Left lung (tissue), 10 donors: ENCODE measurements around the gene FAM20C. TPM values are rescaled to one million over a fixed set of nuclear protein-coding genes. Genes with fewer than 3 reads are reported as not detected.

Source experiments
- ATAC-seq: fragments of 200-7000 bp; cut with Tn5 transposase; one replicate; pipeline ENCODE4 v1.9.1; 2020; ENCODE audit warnings: moderate library complexity
- DNase-seq, 4 donors: peaks; one replicate each; pipeline ENCODE4 v3.0.0-alpha.2; 2013 to 2020
- H3K27ac ChIP-seq, 2 donors: fragments of 200-600 bp; sonication (generic) in 1 of 2; one replicate each; pipeline versions ENCODE4 v1.5.0 to v1.8.0; 2020 to 2021
- H3K27me3 ChIP-seq, 2 donors: fragments of 200-600 bp; sonication (generic) in 1 of 2; one replicate each; pipeline versions ENCODE4 v1.5.0 to v1.8.0; 2020 to 2021
- H3K36me3 ChIP-seq, 2 donors: fragments of 200-600 bp; sonication (generic) in 1 of 2; one replicate each; pipeline versions ENCODE4 v1.5.0 to v1.8.0; 2020 to 2021
- H3K4me1 ChIP-seq, 2 donors: fragments of 200-600 bp; one replicate each; pipeline ENCODE4 v1.8.0; 2021
- H3K4me3 ChIP-seq, 2 donors: fragments of 200-600 bp; sonication (generic) in 1 of 2; one replicate each; pipeline versions ENCODE4 v1.5.0 to v1.8.0; 2020 to 2021; ENCODE audit warnings: mild to moderate bottlenecking in 1 of 2
- H3K9me3 ChIP-seq, 2 donors: fragments of 200-600 bp; sonication (generic) in 1 of 2; one replicate each; pipeline versions ENCODE4 v1.5.0 to v1.8.0; 2020 to 2021
- CTCF ChIP-seq, 2 donors: fragments of 200-600 bp; sonication (generic) in 1 of 2; IDR thresholded peaks; one replicate each; pipeline versions ENCODE4 v1.5.0 to v1.8.0; 2021; ENCODE audit warnings: antibody characterized with exemption in 2 of 2
- intact Hi-C, 2 donors: fragments of 100-400 bp; cut with DNase I; formaldehyde crosslinking; loops; one replicate each; pipeline versions ENCODE4 v1.11.2 to v1.14.2; 2022
- polyA plus RNA-seq, 6 donors: library from polyadenylated mRNA; unstranded; fragments of 120-200 nt; gene quantifications; one replicate each; pipeline ENCODE4 v1.2.1, GENCODE V29; 2013; ENCODE audit not compliant: insufficient read length in 6 of 6
- total RNA-seq, 2 donors: library from RNA; stranded (reverse); fragmentation: NEBNext Ultra II Directional; extraction: Animal tissue kit (Norgen Biotek cat#: 25700); gene quantifications; one replicate each; pipeline ENCODE4 v1.2.1, GENCODE V29; 2021
- donor health status: DM: no; HTN: yes; CAD: no.
- donor health status: DM: no; HTN: no; CAD: no.

FAM20C gene
- total and polyA plus RNA-seq, 8 donors, result 21.2 to 75.5 (median 31.8) TPM

GRCh38 chr7:297611-298374, 105.4 kb downstream of the FAM20C start:
- no peak for DNase-seq
- Histone ChIP-seq H3K27me3 (peaks cover 0 to 43% of the 10 kb centered on the region in 2 donors), H3K4me3 (no peak overlapping the region), H3K4me1 (no peaks in the 10 kb centered on the region), H3K27ac (no peak overlapping the region), H3K36me3 (no peaks in the 10 kb centered on the region), H3K9me3 (no peaks in the 10 kb centered on the region)
- TF ChIP-seq CTCF (IDR thresholded peaks at IDR 0.05), result no peak
- intact Hi-C loops, result no loop called here
- no peak for ATAC-seq

GRCh38 chr7:298375-298702, 106.0 kb downstream of the FAM20C start:
- Histone ChIP-seq H3K4me3 (no peak overlapping the region), H3K4me1 (no peaks in the 10 kb centered on the region), H3K27me3 (peaks cover 0 to 37% of the 10 kb centered on the region in 2 donors), H3K27ac (no peak overlapping the region), H3K9me3 (no peaks in the 10 kb centered on the region), H3K36me3 (no peaks in the 10 kb centered on the region)
- TF ChIP-seq CTCF (IDR thresholded peaks at IDR 0.05), result no peak
- intact Hi-C loops, result no loop called here
- DNase-seq (no peak), ATAC-seq (no peak)

GRCh38 chr7:298743-299142, 106.4 kb downstream of the FAM20C start:
- ATAC-seq (no peak), DNase-seq (no peak)
- no peaks in the 10 kb centered on the region for H3K4me1 ChIP-seq
- intact Hi-C loops, result no loop called here
- H3K36me3 ChIP-seq, result no peaks in the 10 kb centered on the region
- no peaks in the 10 kb centered on the region for H3K9me3 ChIP-seq
- H3K27ac ChIP-seq, result no peak overlapping the region
- H3K27me3 ChIP-seq, result peaks cover 0 to 33% of the 10 kb centered on the region in 2 donors
- no peak for TF ChIP-seq CTCF (IDR thresholded peaks at IDR 0.05)
- no peak overlapping the region for H3K4me3 ChIP-seq

- peaks cover 0 to 29% of the 10 kb centered on the region in 2 donors for H3K27me3 ChIP-seq
- H3K27ac ChIP-seq, result no peak overlapping the region
- ATAC-seq (no peak), DNase-seq (no peak)
- intact Hi-C loops, result no loop called here
- H3K4me1 ChIP-seq, result no peaks in the 10 kb centered on the region
- H3K4me3 ChIP-seq, result no peak overlapping the region
- TF ChIP-seq CTCF (IDR thresholded peaks at IDR 0.05), result no peak
- no peaks in the 10 kb centered on the region for H3K36me3 ChIP-seq
- no peaks in the 10 kb centered on the region for H3K9me3 ChIP-seq
Observed at GRCh38 chr7:299169-299568, 106.8 kb downstream of the FAM20C start.

- no peaks in the 10 kb centered on the region for H3K9me3 ChIP-seq
- no peak overlapping the region for H3K4me3 ChIP-seq
- H3K27ac ChIP-seq, result no peak overlapping the region
- intact Hi-C loops, result no loop called here
- DNase-seq (no peak), ATAC-seq (no peak)
- TF ChIP-seq CTCF (IDR thresholded peaks at IDR 0.05), result no peak
- no peaks in the 10 kb centered on the region for H3K4me1 ChIP-seq
- peaks cover 0 to 24% of the 10 kb centered on the region in 2 donors for H3K27me3 ChIP-seq
- H3K36me3 ChIP-seq, result no peaks in the 10 kb centered on the region
Observed at GRCh38 chr7:299628-300027, 107.3 kb downstream of the FAM20C start.
